Chondrocyte (in vitro differentiated cells): ENCODE data around the gene SMIM13. TPM values are rescaled to one million over a fixed set of nuclear protein-coding genes. Genes with fewer than 3 reads are reported as not detected.
"Not testable (repeated sequence)": the region's sequence is repeated elsewhere in the genome, so short reads cannot be mapped to it uniquely, and the experiment has no call there.

Source experiments
- DNase-seq: peaks from one replicate; pipeline ENCODE4 v3.0.0; 2021; ENCODE audit warnings: mixed read lengths, low spot score
- H3K27ac Mint-ChIP-seq: one replicate; pipeline ENCODE4 v1.8.0; 2021; ENCODE audit warnings: mild to moderate bottlenecking, moderate library complexity, mixed read lengths; ENCODE audit not compliant: unreplicated experiment
- H3K27me3 Mint-ChIP-seq: 2 replicates; pipeline ENCODE4 v1.8.0; 2021; ENCODE audit warnings: low read depth, mixed read lengths
- H3K36me3 Mint-ChIP-seq: 2 replicates; pipeline ENCODE4 v1.8.0; 2021; ENCODE audit warnings: low read depth, mixed read lengths
- H3K4me1 Mint-ChIP-seq: 2 replicates; pipeline ENCODE4 v1.8.0; 2021; ENCODE audit warnings: low read depth, mild to moderate bottlenecking, mixed read lengths
- H3K4me3 Mint-ChIP-seq: one replicate; pipeline ENCODE4 v1.8.0; 2021; ENCODE audit warnings: mild to moderate bottlenecking, moderate library complexity, mixed read lengths; ENCODE audit not compliant: unreplicated experiment
- H3K9me3 Mint-ChIP-seq: 2 replicates; pipeline ENCODE4 v1.8.0; 2021; ENCODE audit warnings: low read depth, mixed read lengths
- CTCF ChIP-seq: fragments of 200-600 bp; sonication (generic); IDR thresholded peaks from 2 replicates; pipeline ENCODE4 v1.5.0; 2021; ENCODE audit warnings: antibody characterized with exemption, mild to moderate bottlenecking, moderate library complexity
- total RNA-seq: library from RNA; stranded (reverse); gene quantifications from 3 replicates; pipeline ENCODE4 v1.2.1, GENCODE V29; 2021

SMIM13 gene
- total RNA-seq, 1 donor from 2014 or later = 20.9 TPM

- no peaks in the 10 kb centered on the region for H3K36me3 Mint-ChIP-seq
- H3K4me1 Mint-ChIP-seq = peaks cover 16% of the 10 kb centered on the region
- DNase-seq = no peak
- no peaks in the 10 kb centered on the region for H3K9me3 Mint-ChIP-seq
- no peak for TF ChIP-seq CTCF
- H3K4me3 Mint-ChIP-seq = no peak overlapping the region
- peak overlapping the region; percentile 9 for H3K27ac Mint-ChIP-seq
- no peaks in the 10 kb centered on the region for H3K27me3 Mint-ChIP-seq
Observed at GRCh38 chr6:11083491-11083890, 10.1 kb upstream of the SMIM13 start.

DNA sequence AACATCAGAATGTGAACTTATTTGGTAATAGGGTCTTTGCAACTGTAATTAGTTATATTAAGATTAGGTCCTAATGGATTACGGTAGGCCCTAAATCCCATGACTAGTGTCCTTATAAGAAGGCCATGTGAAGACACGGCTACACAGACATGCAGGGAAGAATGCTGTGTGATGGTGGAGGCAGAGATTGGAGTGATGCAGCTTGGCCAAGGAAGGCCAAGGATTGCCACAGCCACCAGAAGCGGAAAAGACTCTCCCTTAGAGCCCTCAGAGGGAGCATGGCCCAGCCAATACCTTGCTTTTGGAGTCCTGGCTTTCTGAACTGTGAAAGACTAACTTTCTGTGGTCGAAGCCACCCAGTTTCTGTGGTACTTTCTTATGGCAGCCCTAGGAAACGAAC, 9.7 kb upstream of the SMIM13 start:
- Mint-ChIP-seq H3K9me3 (no peaks in the 10 kb centered on the region), H3K36me3 (no peaks in the 10 kb centered on the region), H3K27me3 (no peaks in the 10 kb centered on the region), H3K4me1 (peaks cover 16% of the 10 kb centered on the region), H3K4me3 (no peak overlapping the region), H3K27ac (no peak overlapping the region)
- no peak for TF ChIP-seq CTCF
- no peak for DNase-seq

GRCh38 chr6:11085758-11086435, 7.7 kb upstream of the SMIM13 start:
- no peak for DNase-seq
- Mint-ChIP-seq H3K4me1 (peaks cover 16% of the 10 kb centered on the region), H3K27ac (peak overlapping the region; percentile 32), H3K4me3 (no peak overlapping the region), H3K9me3 (no peaks in the 10 kb centered on the region), H3K27me3 (no peaks in the 10 kb centered on the region), H3K36me3 (no peaks in the 10 kb centered on the region)
- no peak for TF ChIP-seq CTCF

DNA sequence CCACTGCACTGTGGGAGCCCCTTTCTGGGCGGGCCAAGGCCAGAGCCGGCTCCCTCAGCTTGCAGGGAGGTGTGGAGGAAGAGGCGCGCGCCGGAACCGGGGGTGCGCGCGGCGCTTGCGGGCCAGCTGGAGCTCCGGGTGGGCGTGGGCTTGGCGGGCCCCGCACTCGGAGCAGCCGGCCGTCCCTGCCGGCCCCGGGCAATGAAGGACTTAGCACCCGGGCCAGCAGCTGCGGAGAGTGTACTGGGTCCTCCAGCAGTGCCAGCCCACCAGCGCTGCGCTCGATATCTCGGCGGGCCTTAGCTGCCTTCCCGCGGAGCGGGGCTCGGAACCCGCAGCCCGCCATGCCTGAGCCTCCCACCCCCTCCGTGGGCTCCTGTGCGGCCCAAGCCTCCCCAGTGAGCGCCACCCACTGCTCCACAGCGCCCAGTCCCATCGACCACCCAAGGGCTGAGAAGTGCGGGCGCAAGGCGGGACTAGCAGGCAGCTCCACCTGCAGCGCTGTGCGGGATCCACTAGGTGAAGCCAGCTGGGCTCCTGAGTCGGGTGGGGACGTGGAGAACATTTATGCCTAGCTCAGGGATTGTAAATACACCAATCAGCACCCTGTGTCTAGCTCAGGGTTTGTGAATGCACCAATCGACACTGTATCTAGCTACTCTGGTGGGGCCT, 6.4 kb upstream of the SMIM13 start:
- H3K27ac Mint-ChIP-seq, H3K9me3 Mint-ChIP-seq, H3K27me3 Mint-ChIP-seq, DNase-seq, H3K4me3 Mint-ChIP-seq, H3K36me3 Mint-ChIP-seq: not testable (repeated sequence)
- peaks cover 16% of the 10 kb centered on the region for H3K4me1 Mint-ChIP-seq

DNA sequence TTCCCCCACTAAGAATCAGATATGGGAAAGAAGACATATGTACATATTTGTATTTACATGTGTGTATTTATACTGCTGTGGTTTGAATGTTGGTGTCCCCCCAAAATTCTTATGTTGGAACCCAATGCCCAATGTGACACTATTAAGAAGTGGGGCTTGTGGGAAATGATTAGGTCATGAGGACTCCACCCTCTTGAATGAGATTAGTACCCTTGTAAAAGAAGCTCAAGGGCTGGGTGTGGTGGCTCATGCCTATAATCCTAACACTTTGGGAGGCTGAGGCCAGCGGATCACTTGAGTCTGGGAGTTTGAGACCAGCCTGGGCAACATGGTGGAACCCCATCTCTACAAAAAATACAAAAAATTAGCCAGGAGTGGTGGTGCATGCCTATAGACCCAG, 3.9 kb upstream of the SMIM13 start:
- no peak for TF ChIP-seq CTCF
- H3K27ac Mint-ChIP-seq = no peak overlapping the region
- H3K9me3 Mint-ChIP-seq = no peaks in the 10 kb centered on the region
- peaks cover 20% of the 10 kb centered on the region for H3K4me1 Mint-ChIP-seq
- no peaks in the 10 kb centered on the region for H3K36me3 Mint-ChIP-seq
- no peaks in the 10 kb centered on the region for H3K27me3 Mint-ChIP-seq
- no peak for DNase-seq
- H3K4me3 Mint-ChIP-seq = no peak overlapping the region

DNA sequence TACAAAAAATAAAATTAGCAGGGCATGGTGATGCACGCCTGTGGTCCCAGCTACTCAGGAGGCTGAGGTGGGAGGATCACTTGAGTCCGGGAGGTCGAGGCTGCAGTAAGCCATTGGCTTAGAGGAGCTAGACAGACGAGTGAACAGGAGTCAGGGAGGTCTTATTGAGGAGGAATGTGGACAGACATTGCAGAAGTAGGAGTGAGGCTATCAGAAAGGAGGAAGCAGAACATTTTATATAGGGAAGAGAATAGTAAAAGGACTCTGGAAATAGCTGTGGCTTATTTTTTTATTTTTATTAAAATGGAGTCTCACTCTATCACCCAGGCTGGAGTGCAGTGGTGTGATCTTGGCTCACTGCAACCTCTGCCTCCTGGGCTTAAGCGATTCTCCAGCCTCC, 2.5 kb upstream of the SMIM13 start:
- H3K4me1 Mint-ChIP-seq = peaks cover 28% of the 10 kb centered on the region
- not testable (repeated sequence) for H3K36me3 Mint-ChIP-seq, H3K9me3 Mint-ChIP-seq, H3K4me3 Mint-ChIP-seq, DNase-seq, H3K27me3 Mint-ChIP-seq, H3K27ac Mint-ChIP-seq
